ENCODE results near the gene PRAMEF5. TPM values are rescaled to one million over a fixed set of nuclear protein-coding genes. Genes with fewer than 3 reads are reported as not detected.
"Not testable (repeated sequence)": the region's sequence is repeated elsewhere in the genome, so short reads cannot be mapped to it uniquely, and the experiment has no call there.

PRAMEF5 gene
- total RNA-seq (2013; cell fraction: nucleolus; rRNA removed) = not detected in 2 replicates
- total RNA-seq (2014; rRNA removed) (not detected in 2 replicates), total RNA-seq (2014; rRNA removed; fragmentation: Illumina TruSeq; extraction: Trizol) (not detected in 2 replicates), total RNA-seq (2021) (not detected in 2 replicates), polyA plus RNA-seq (2011; rRNA removed) (not detected in 2 replicates), polyA plus RNA-seq (2014; fragmentation: Illumina TruSeq; extraction: Trizol) (not detected in 2 replicates), polyA plus RNA-seq (2014; fragmentation: Nextera tagmentation; extraction: Ambion mirVana) (not detected), polyA plus RNA-seq (2014; rRNA removed) (not detected in 2 replicates), polyA plus RNA-seq (2016; fragmentation: Nextera tagmentation; extraction: Ambion mirVana) (not detected), polyA minus RNA-seq (2011; rRNA and poly(A)+ RNA removed) (not detected in 2 replicates), Bru-seq, nascent RNA (not detected), BruChase-seq, experiment 1, labeled RNA remaining after a 6-hour chase (not detected), BruChase-seq, experiment 2, labeled RNA remaining after a 2-hour chase (not detected)
- polyA plus RNA-seq (2011; ENCODE audit: low read depth) = not detected
- polyA plus RNA-seq (2011; cell fraction: cytosol; rRNA removed) = not detected in 2 replicates
- not detected in 2 replicates for polyA plus RNA-seq (2011; cell fraction: nucleus; rRNA removed)
- polyA plus RNA-seq (2012) = not detected in 2 replicates
- not detected in 2 replicates for polyA minus RNA-seq (2011; cell fraction: cytosol; rRNA and poly(A)+ RNA removed)
- not detected in 2 replicates for polyA minus RNA-seq (2011; cell fraction: nucleus; rRNA and poly(A)+ RNA removed)
- long read RNA-seq, experiment 1 = 0 reads
- long read RNA-seq, experiment 2 = 0 reads

- RAD21 ChIA-PET (ENCODE audit: unreplicated experiment); H3K4me3 ChIP-seq; H2AFZ ChIP-seq (ENCODE audit: control insufficient read depth, low read depth, low read length); POLR2A ChIA-PET; FAIRE-seq; ATAC-seq; H3K9me3 ChIP-seq (replicated peaks; ENCODE audit: control insufficient read depth, insufficient read depth, low read length); H3K4me2 ChIP-seq (ENCODE audit: control insufficient read depth, insufficient read depth); H3K27me3 ChIP-seq (replicated peaks in 1 of 2; ENCODE audit: control insufficient read depth in 2 of 2, insufficient read depth in 2 of 2, low read length in 1 of 2); H3K79me2 ChIP-seq (ENCODE audit: control insufficient read depth, insufficient read depth, low read length); H3K9ac ChIP-seq (ENCODE audit: control insufficient read depth, insufficient read depth, low read length); DNase-seq (ENCODE audit: low read depth, low spot score); H4K20me1 ChIP-seq (ENCODE audit: control insufficient read depth, insufficient read depth); H3K4me1 ChIP-seq (ENCODE audit: control insufficient read depth, insufficient read depth, low read length); SMC1A ChIA-PET (ENCODE audit: uncharacterized antibody, unreplicated experiment); intact Hi-C loops (cut with micrococcal nuclease; ENCODE audit: unreplicated experiment); BruUV-seq (replicated peaks); in situ Hi-C loops (cut with MboI); H3K27ac ChIP-seq (ENCODE audit: control insufficient read depth, insufficient read depth); H3K36me3 ChIP-seq (ENCODE audit: control insufficient read depth in 2 of 2, insufficient read depth in 2 of 2, low read length in 1 of 2); CTCF ChIA-PET: not testable (repeated sequence)
- 40% methylated on average over 2 of the region's 5 CpGs for WGBS (ENCODE audit: insufficient coverage, insufficient replicate concordance, low lambda C conversion rate, missing lambda C conversion rate)
These were observed at the start of gene PRAMEF5 for GRCh38 chr1:13253898-13254297. TSS of gene PRAMEF5 (plus strand) at chr1:13254198. CDS start at chr1:13259269, 5,071 bp downstream.

- H3K4me3 ChIP-seq; SMC1A ChIA-PET (ENCODE audit: uncharacterized antibody, unreplicated experiment); FAIRE-seq; H3K4me2 ChIP-seq (ENCODE audit: control insufficient read depth, insufficient read depth); POLR2A ChIA-PET; CTCF ChIA-PET; H3K27me3 ChIP-seq (replicated peaks in 1 of 2; ENCODE audit: control insufficient read depth in 2 of 2, insufficient read depth in 2 of 2, low read length in 1 of 2); H3K4me1 ChIP-seq (ENCODE audit: control insufficient read depth, insufficient read depth, low read length); RAD21 ChIA-PET (ENCODE audit: unreplicated experiment); intact Hi-C loops (cut with micrococcal nuclease; ENCODE audit: unreplicated experiment); H3K9me3 ChIP-seq (replicated peaks; ENCODE audit: control insufficient read depth, insufficient read depth, low read length); H3K27ac ChIP-seq (ENCODE audit: control insufficient read depth, insufficient read depth); BruUV-seq (replicated peaks); H3K9ac ChIP-seq (ENCODE audit: control insufficient read depth, insufficient read depth, low read length); H4K20me1 ChIP-seq (ENCODE audit: control insufficient read depth, insufficient read depth); ATAC-seq; in situ Hi-C loops (cut with MboI); DNase-seq (ENCODE audit: low read depth, low spot score); H2AFZ ChIP-seq (ENCODE audit: control insufficient read depth, low read depth, low read length); H3K79me2 ChIP-seq (ENCODE audit: control insufficient read depth, insufficient read depth, low read length); H3K36me3 ChIP-seq (ENCODE audit: control insufficient read depth in 2 of 2, insufficient read depth in 2 of 2, low read length in 1 of 2): not testable (repeated sequence)
- WGBS (ENCODE audit: insufficient coverage, insufficient replicate concordance, low lambda C conversion rate, missing lambda C conversion rate) = no CpG with 5 or more reads among the region's 9 CpGs
These were observed 45.3 kb upstream of the PRAMEF5 start for GRCh38 chr1:13208712-13209111.

- H3K9me3 ChIP-seq (replicated peaks; ENCODE audit: control insufficient read depth, insufficient read depth, low read length); CTCF ChIA-PET; H3K27me3 ChIP-seq (replicated peaks in 1 of 2; ENCODE audit: control insufficient read depth in 2 of 2, insufficient read depth in 2 of 2, low read length in 1 of 2); FAIRE-seq; H3K27ac ChIP-seq (ENCODE audit: control insufficient read depth, insufficient read depth); H3K4me2 ChIP-seq (ENCODE audit: control insufficient read depth, insufficient read depth); SMC1A ChIA-PET (ENCODE audit: uncharacterized antibody, unreplicated experiment); H3K4me1 ChIP-seq (ENCODE audit: control insufficient read depth, insufficient read depth, low read length); ATAC-seq; in situ Hi-C loops (cut with MboI); H2AFZ ChIP-seq (ENCODE audit: control insufficient read depth, low read depth, low read length); RAD21 ChIA-PET (ENCODE audit: unreplicated experiment); H3K36me3 ChIP-seq (ENCODE audit: control insufficient read depth in 2 of 2, insufficient read depth in 2 of 2, low read length in 1 of 2); H3K4me3 ChIP-seq; H4K20me1 ChIP-seq (ENCODE audit: control insufficient read depth, insufficient read depth); intact Hi-C loops (cut with micrococcal nuclease; ENCODE audit: unreplicated experiment); H3K79me2 ChIP-seq (ENCODE audit: control insufficient read depth, insufficient read depth, low read length); H3K9ac ChIP-seq (ENCODE audit: control insufficient read depth, insufficient read depth, low read length); BruUV-seq (replicated peaks); POLR2A ChIA-PET; DNase-seq (ENCODE audit: low read depth, low spot score): not testable (repeated sequence)
- WGBS (ENCODE audit: insufficient coverage, insufficient replicate concordance, low lambda C conversion rate, missing lambda C conversion rate) = no CpG with 5 or more reads among the region's 7 CpGs
These were observed 37.4 kb upstream of the PRAMEF5 start for GRCh38 chr1:13216619-13217018.

GRCh38 chr1:13219203-13219602 is 34.8 kb upstream of the PRAMEF5 start:
- in situ Hi-C loops (cut with MboI); FAIRE-seq; H4K20me1 ChIP-seq (ENCODE audit: control insufficient read depth, insufficient read depth); H3K79me2 ChIP-seq (ENCODE audit: control insufficient read depth, insufficient read depth, low read length); H3K4me3 ChIP-seq; CTCF ChIA-PET; SMC1A ChIA-PET (ENCODE audit: uncharacterized antibody, unreplicated experiment); BruUV-seq (replicated peaks); POLR2A ChIA-PET; H3K36me3 ChIP-seq (ENCODE audit: control insufficient read depth in 2 of 2, insufficient read depth in 2 of 2, low read length in 1 of 2); H3K9ac ChIP-seq (ENCODE audit: control insufficient read depth, insufficient read depth, low read length); H3K27ac ChIP-seq (ENCODE audit: control insufficient read depth, insufficient read depth); H2AFZ ChIP-seq (ENCODE audit: control insufficient read depth, low read depth, low read length); intact Hi-C loops (cut with micrococcal nuclease; ENCODE audit: unreplicated experiment); H3K4me1 ChIP-seq (ENCODE audit: control insufficient read depth, insufficient read depth, low read length); H3K4me2 ChIP-seq (ENCODE audit: control insufficient read depth, insufficient read depth); ATAC-seq; RAD21 ChIA-PET (ENCODE audit: unreplicated experiment); DNase-seq (ENCODE audit: low read depth, low spot score); H3K27me3 ChIP-seq (replicated peaks in 1 of 2; ENCODE audit: control insufficient read depth in 2 of 2, insufficient read depth in 2 of 2, low read length in 1 of 2); H3K9me3 ChIP-seq (replicated peaks; ENCODE audit: control insufficient read depth, insufficient read depth, low read length): not testable (repeated sequence)
- WGBS (ENCODE audit: insufficient coverage, insufficient replicate concordance, low lambda C conversion rate, missing lambda C conversion rate) = no CpG with 5 or more reads among the region's 3 CpGs

Measured in GM12878 (cell line).